ENCODE measurements around the gene MFN2. TPM values are rescaled to one million over a fixed set of nuclear protein-coding genes. Genes with fewer than 3 reads are reported as not detected.

Gene MFN2
- total and polyA plus RNA-seq, 9 of the 15 experiments (the other 6 are each of a cell fraction or from before 2014, with no cell fraction given): 10.5 to 158 (median 87.1) TPM

DNA sequence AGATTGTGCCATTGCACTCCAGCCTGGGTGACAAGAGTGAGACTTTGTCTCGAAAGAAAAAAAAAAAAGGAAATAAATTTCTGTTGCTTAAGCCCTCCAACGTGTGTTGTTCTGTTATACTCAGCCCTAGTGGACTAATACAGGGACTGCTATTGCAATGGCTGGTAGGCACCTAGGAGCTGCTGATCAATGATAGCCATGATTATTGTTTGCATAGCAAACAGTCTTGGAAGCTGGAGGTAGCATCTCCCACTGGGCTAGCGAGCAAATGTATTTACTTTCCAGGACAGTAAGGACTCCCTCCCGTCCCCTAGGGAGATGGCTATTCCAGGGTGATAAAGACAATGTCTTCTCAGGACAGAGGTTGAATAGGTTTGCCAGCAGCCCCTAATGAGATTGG lies 69.4 kb downstream of the MFN2 start:
- Histone ChIP-seq H3K9ac (ENCODE audit: insufficient read depth in 1 of 2, low read depth in 2 of 2, low read length in 2 of 2) (no peak overlapping the region), H3K27me3 (ENCODE audit: control insufficient read depth in 2 of 2, insufficient read depth in 2 of 2, low read length in 2 of 2) (no peaks in the 10 kb centered on the region), H3K36me3 (ENCODE audit: control insufficient read depth, insufficient read depth, low read length) (no peaks in the 10 kb centered on the region), H3K27ac (ENCODE audit: extremely low read depth, low read depth, low read length) (no peak overlapping the region), H3K4me2 (ENCODE audit: insufficient read depth, low read length) (no peak overlapping the region), H3K9me3 (replicated peaks; ENCODE audit: control insufficient read depth, insufficient read depth, low read depth, low read length) (no peaks in the 10 kb centered on the region), H4K20me1 (replicated peaks; ENCODE audit: control insufficient read depth, insufficient read depth, low read length) (no peaks in the 10 kb centered on the region), H2AFZ (ENCODE audit: low read depth, low read length) (no peak overlapping the region), H3K4me3 (no peak overlapping the region), H3K4me1 (replicated peaks in 1 of 2; ENCODE audit: control insufficient read depth in 2 of 2, insufficient read depth in 2 of 2, low read length in 2 of 2) (peaks cover 19 to 42% of the 10 kb centered on the region in 2 experiments; a peak in 4 of 5 replicates), H3K79me2 (ENCODE audit: control insufficient read depth, insufficient read depth, low read length) (no peaks in the 10 kb centered on the region), H3K9me1 (ENCODE audit: control insufficient read depth, insufficient read depth, low read length) (no peaks in the 10 kb centered on the region)
- ChIA-PET CTCF (ENCODE audit: low intra/inter-chr PET ratio) (no interaction called here), POLR2A (interaction anchor here (0.8 to 8.3 kb wide), 6 partner anchors 11 to 141 kb away, joined by 3 to 67 read pairs (median 4); no protein-coding TSS in a partner anchor)
- DNase-seq (ENCODE audit: extremely low read depth in 1 of 4, low spot score in 3 of 4): no peak
- in situ Hi-C loops (cut with MboI): no loop called here
- BruUV-seq (replicated peaks): no TSS peak
- TF ChIP-seq, protein P1, sequence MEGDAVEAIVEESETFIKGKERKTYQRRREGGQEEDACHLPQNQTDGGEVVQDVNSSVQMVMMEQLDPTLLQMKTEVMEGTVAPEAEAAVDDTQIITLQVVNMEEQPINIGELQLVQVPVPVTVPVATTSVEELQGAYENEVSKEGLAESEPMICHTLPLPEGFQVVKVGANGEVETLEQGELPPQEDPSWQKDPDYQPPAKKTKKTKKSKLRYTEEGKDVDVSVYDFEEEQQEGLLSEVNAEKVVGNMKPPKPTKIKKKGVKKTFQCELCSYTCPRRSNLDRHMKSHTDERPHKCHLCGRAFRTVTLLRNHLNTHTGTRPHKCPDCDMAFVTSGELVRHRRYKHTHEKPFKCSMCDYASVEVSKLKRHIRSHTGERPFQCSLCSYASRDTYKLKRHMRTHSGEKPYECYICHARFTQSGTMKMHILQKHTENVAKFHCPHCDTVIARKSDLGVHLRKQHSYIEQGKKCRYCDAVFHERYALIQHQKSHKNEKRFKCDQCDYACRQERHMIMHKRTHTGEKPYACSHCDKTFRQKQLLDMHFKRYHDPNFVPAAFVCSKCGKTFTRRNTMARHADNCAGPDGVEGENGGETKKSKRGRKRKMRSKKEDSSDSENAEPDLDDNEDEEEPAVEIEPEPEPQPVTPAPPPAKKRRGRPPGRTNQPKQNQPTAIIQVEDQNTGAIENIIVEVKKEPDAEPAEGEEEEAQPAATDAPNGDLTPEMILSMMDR (IDR thresholded peaks at IDR 0.05 in 2 of 3, conservative IDR thresholded peaks at IDR 0.05 in 1 of 3; ENCODE audit: insufficient read depth in 2 of 3, low read depth in 1 of 3, low read length in 3 of 3): 0 out of 6 replicates have a peak, but pooled peaks of 2 of the 3 experiments have one; percentile 9 to 19
- no peak for TF ChIP-seq PTRF (tag; IDR thresholded peaks at IDR 0.05)
- TF ChIP-seq SMAD1 (IDR thresholded peaks at IDR 0.05; ENCODE audit: low read depth, low read length, partially characterized antibody): no peak
- 44% methylated on average over 3 of the region's 4 CpGs for WGBS (ENCODE audit: insufficient coverage, low coverage, missing lambda C conversion rate)
- ATAC-seq: no peak
- FAIRE-seq: no peak
- intact Hi-C loops (cut with micrococcal nuclease): no loop called here

DNA sequence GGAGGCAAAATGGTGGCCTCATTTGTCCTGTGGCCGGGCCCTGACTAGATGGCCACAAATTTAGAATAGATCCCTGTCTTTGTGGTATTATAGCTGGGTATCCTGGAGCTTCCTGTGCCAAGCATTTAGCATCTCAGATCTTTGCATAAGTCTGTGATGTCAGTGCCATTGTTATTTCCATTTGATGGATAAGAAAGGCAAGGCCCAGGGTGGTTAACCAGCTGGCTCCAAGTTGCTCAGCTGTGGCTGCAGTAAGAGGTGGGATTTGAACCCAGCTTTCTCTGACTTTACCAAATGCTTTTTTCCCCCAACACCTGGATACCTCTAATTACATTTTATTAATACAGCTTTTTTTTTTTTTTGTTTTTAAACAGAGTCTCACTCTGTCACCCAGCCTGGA lies 71.1 kb downstream of the MFN2 start:
- H3K4me2 ChIP-seq (ENCODE audit: insufficient read depth, low read length): no peak overlapping the region
- ChIA-PET POLR2A (interaction anchor here (0.7 to 8.3 kb wide), 5 partner anchors 13 to 142 kb away, joined by 4 to 67 read pairs (median 6); no protein-coding TSS in a partner anchor), CTCF (ENCODE audit: low intra/inter-chr PET ratio) (no interaction called here)
- H3K9me3 ChIP-seq (replicated peaks; ENCODE audit: control insufficient read depth, insufficient read depth, low read depth, low read length): no peaks in the 10 kb centered on the region
- WGBS (ENCODE audit: insufficient coverage, low coverage, missing lambda C conversion rate): 100% methylated on average over 1 of the region's 1 CpG
- H3K9ac ChIP-seq (ENCODE audit: insufficient read depth in 1 of 2, low read depth in 2 of 2, low read length in 2 of 2): no peak overlapping the region
- H3K27ac ChIP-seq (ENCODE audit: extremely low read depth, low read depth, low read length): peak overlapping the region; percentile 52; the same call in 1 of the 3 replicates
- no peaks in the 10 kb centered on the region for H3K9me1 ChIP-seq (ENCODE audit: control insufficient read depth, insufficient read depth, low read length)
- ATAC-seq: no peak
- no TSS peak for BruUV-seq (replicated peaks)
- no peak for DNase-seq (ENCODE audit: extremely low read depth in 1 of 4, low spot score in 3 of 4)
- H3K27me3 ChIP-seq (ENCODE audit: control insufficient read depth in 2 of 2, insufficient read depth in 2 of 2, low read length in 2 of 2): no peaks in the 10 kb centered on the region
- H3K36me3 ChIP-seq (ENCODE audit: control insufficient read depth, insufficient read depth, low read length): no peaks in the 10 kb centered on the region
- intact Hi-C loops (cut with micrococcal nuclease): no loop called here
- in situ Hi-C loops (cut with MboI): no loop called here
- H4K20me1 ChIP-seq (replicated peaks; ENCODE audit: control insufficient read depth, insufficient read depth, low read length): no peaks in the 10 kb centered on the region
- H3K79me2 ChIP-seq (ENCODE audit: control insufficient read depth, insufficient read depth, low read length): no peaks in the 10 kb centered on the region
- no peak for FAIRE-seq
- no peak overlapping the region for H3K4me3 ChIP-seq
- no peak overlapping the region for H2AFZ ChIP-seq (ENCODE audit: low read depth, low read length)
- peaks cover 13 to 44% of the 10 kb centered on the region in 2 experiments; a peak in 4 of 5 replicates for H3K4me1 ChIP-seq (replicated peaks in 1 of 2; ENCODE audit: control insufficient read depth in 2 of 2, insufficient read depth in 2 of 2, low read length in 2 of 2)
- no peak for TF ChIP-seq ZNF41 (CRISPR knock-in tag; conservative IDR thresholded peaks at IDR 0.05)
- TF ChIP-seq RBM25 (IDR thresholded peaks at IDR 0.05; ENCODE audit: low read depth, low read length, severe bottlenecking): peak; percentile 81
- 0 out of 2 replicates have a peak, but pooled peaks have one; percentile 26 for TF ChIP-seq FOXK1 (CRISPR knock-in tag; IDR thresholded peaks at IDR 0.05; ENCODE audit: borderline replicate concordance)
- TF ChIP-seq GABPA (tag; conservative IDR thresholded peaks at IDR 0.05; ENCODE audit: low read depth): peak; percentile 24; the same call in 1 of the 2 replicates
- TF ChIP-seq, protein P2, sequence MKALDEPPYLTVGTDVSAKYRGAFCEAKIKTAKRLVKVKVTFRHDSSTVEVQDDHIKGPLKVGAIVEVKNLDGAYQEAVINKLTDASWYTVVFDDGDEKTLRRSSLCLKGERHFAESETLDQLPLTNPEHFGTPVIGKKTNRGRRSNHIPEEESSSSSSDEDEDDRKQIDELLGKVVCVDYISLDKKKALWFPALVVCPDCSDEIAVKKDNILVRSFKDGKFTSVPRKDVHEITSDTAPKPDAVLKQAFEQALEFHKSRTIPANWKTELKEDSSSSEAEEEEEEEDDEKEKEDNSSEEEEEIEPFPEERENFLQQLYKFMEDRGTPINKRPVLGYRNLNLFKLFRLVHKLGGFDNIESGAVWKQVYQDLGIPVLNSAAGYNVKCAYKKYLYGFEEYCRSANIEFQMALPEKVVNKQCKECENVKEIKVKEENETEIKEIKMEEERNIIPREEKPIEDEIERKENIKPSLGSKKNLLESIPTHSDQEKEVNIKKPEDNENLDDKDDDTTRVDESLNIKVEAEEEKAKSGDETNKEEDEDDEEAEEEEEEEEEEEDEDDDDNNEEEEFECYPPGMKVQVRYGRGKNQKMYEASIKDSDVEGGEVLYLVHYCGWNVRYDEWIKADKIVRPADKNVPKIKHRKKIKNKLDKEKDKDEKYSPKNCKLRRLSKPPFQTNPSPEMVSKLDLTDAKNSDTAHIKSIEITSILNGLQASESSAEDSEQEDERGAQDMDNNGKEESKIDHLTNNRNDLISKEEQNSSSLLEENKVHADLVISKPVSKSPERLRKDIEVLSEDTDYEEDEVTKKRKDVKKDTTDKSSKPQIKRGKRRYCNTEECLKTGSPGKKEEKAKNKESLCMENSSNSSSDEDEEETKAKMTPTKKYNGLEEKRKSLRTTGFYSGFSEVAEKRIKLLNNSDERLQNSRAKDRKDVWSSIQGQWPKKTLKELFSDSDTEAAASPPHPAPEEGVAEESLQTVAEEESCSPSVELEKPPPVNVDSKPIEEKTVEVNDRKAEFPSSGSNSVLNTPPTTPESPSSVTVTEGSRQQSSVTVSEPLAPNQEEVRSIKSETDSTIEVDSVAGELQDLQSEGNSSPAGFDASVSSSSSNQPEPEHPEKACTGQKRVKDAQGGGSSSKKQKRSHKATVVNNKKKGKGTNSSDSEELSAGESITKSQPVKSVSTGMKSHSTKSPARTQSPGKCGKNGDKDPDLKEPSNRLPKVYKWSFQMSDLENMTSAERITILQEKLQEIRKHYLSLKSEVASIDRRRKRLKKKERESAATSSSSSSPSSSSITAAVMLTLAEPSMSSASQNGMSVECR (CRISPR knock-in tag; IDR thresholded peaks at IDR 0.05): no peak
